Measurements from ENCODE around the gene C2CD2. TPM values are rescaled to one million over a fixed set of nuclear protein-coding genes. Genes with fewer than 3 reads are reported as not detected.

The C2CD2 gene
- total and polyA plus RNA-seq, 9 donors, result 18.9 to 61.5 (median 37.4) TPM

GRCh38 chr21:41835711-41836154 is 118.1 kb downstream of the C2CD2 start:
- Histone ChIP-seq H3K4me1 (ENCODE audit: insufficient read depth) (no peaks in the 10 kb centered on the region), H3K36me3 (no peaks in the 10 kb centered on the region), H3K9me3 (no peaks in the 10 kb centered on the region), H3K4me3 (no peak overlapping the region), H3K27me3 (no peaks in the 10 kb centered on the region), H3K27ac (peak overlapping the region in 1 of 2 donors; percentile 74)
- TF ChIP-seq EP300 (IDR thresholded peaks at IDR 0.05), result no peak
- TF ChIP-seq, protein P1, sequence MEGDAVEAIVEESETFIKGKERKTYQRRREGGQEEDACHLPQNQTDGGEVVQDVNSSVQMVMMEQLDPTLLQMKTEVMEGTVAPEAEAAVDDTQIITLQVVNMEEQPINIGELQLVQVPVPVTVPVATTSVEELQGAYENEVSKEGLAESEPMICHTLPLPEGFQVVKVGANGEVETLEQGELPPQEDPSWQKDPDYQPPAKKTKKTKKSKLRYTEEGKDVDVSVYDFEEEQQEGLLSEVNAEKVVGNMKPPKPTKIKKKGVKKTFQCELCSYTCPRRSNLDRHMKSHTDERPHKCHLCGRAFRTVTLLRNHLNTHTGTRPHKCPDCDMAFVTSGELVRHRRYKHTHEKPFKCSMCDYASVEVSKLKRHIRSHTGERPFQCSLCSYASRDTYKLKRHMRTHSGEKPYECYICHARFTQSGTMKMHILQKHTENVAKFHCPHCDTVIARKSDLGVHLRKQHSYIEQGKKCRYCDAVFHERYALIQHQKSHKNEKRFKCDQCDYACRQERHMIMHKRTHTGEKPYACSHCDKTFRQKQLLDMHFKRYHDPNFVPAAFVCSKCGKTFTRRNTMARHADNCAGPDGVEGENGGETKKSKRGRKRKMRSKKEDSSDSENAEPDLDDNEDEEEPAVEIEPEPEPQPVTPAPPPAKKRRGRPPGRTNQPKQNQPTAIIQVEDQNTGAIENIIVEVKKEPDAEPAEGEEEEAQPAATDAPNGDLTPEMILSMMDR (IDR thresholded peaks at IDR 0.05), result no peak
- no peak for TF ChIP-seq POLR2A (IDR thresholded peaks at IDR 0.05)
- DNase-seq, result peak in 1 of 5 donors; percentile 44
- intact Hi-C loops (cut with DNase I), result loop anchor here in 1 of 4 donors (5.0 kb wide), 1 partner anchor 133 kb away; no protein-coding TSS in a partner anchor
- 83% methylated on average over 10 of the region's 10 CpGs for WGBS, 3 donors

Small RNA genes within 50 kb of the gene (small RNA-seq; reads per million reads assigned to genes)
- not detected for gene RF00334

Other genes starting within 250 kb of the C2CD2 start
- 10 to 100 TPM in 1 of 7 donors, 1 to 10 TPM in 3, under 1 TPM in 3; 0.08 to 12.4 (median 1.5) TPM for gene RIPK4, start 187.0 kb downstream of the C2CD2 start, total RNA-seq
- under 1 TPM; 0.08 to 0.10 TPM for gene RIPK4, start 187.0 kb downstream of the C2CD2 start, polyA plus RNA-seq
- gene PRDM15, start 74.7 kb downstream of the C2CD2 start, total RNA-seq, result 10 to 100 TPM in 1 of 7 donors, 1 to 10 TPM in 6; 5.2 to 10.9 (median 6.0) TPM
- gene PRDM15, start 74.7 kb downstream of the C2CD2 start, polyA plus RNA-seq, result 1 to 10 TPM; 2.0 to 2.2 TPM
- 10 to 100 TPM; 18.7 to 41.4 (median 23.4) TPM for gene ZBTB21, start 56.3 kb upstream of the C2CD2 start, total RNA-seq
- 1 to 10 TPM; 4.1 to 6.2 TPM for gene ZBTB21, start 56.3 kb upstream of the C2CD2 start, polyA plus RNA-seq
- gene UMODL1, start 117.3 kb upstream of the C2CD2 start, total RNA-seq, result 1 to 10 TPM in 1 of 7 donors, under 1 TPM in 2, not detected in 4; 0.22 to 2.2 (median 0.26) TPM
- gene UMODL1, start 117.3 kb upstream of the C2CD2 start, polyA plus RNA-seq, result under 1 TPM in 1 of 2 donors, not detected in 1; 0.01 TPM